HG03457 (cell line): ENCODE results near the gene ZP2.
"Not testable (repeated sequence)": the region's sequence is repeated elsewhere in the genome, so short reads cannot be mapped to it uniquely, and the experiment has no call there.

Source experiments
- ATAC-seq: cut with Tn5 transposase; IDR thresholded peaks from one replicate; pipeline ENCODE4 v1.9.1; 2021; ENCODE audit warnings: moderate number of reproducible peaks; ENCODE audit not compliant: unreplicated experiment

Gene ZP2

GRCh38 chr16:21217121-21217520 lies 5.7 kb upstream of the ZP2 start:
- no peak for ATAC-seq

- no peak for ATAC-seq
Measured at GRCh38 chr16:21214086-21214485, 2.7 kb upstream of the ZP2 start.

GRCh38 chr16:21208446-21209230 lies 2.7 kb downstream of the ZP2 start:
- ATAC-seq: no peak

GRCh38 chr16:21206550-21206949 lies 4.8 kb downstream of the ZP2 start:
- no peak for ATAC-seq

GRCh38 chr16:21205303-21205702 lies 6.1 kb downstream of the ZP2 start:
- ATAC-seq: no peak

- no peak for ATAC-seq
Measured at GRCh38 chr16:21203155-21203797, 8.1 kb downstream of the ZP2 start.

- ATAC-seq: no peak
Measured at GRCh38 chr16:21199607-21200218, 11.7 kb downstream of the ZP2 start.

GRCh38 chr16:21197621-21198020 lies 13.8 kb downstream of the ZP2 start:
- no peak for ATAC-seq

GRCh38 chr16:21197112-21197511 lies 14.3 kb downstream of the ZP2 start:
- ATAC-seq: no peak

- ATAC-seq: not testable (repeated sequence)
Measured at GRCh38 chr16:21195330-21195729, 16.0 kb downstream of the ZP2 start.

GRCh38 chr16:21194771-21195301 lies 16.5 kb downstream of the ZP2 start:
- no peak for ATAC-seq

- ATAC-seq: no peak
Measured at GRCh38 chr16:21192991-21193390, 18.4 kb downstream of the ZP2 start.

- ATAC-seq: no peak
Measured at GRCh38 chr16:21190599-21190998, 20.8 kb downstream of the ZP2 start.

- no peak for ATAC-seq
Measured at GRCh38 chr16:21190013-21190412, 21.4 kb downstream of the ZP2 start.

- ATAC-seq: no peak
Measured at GRCh38 chr16:21189311-21189710, 22.1 kb downstream of the ZP2 start.

GRCh38 chr16:21186326-21186691 lies 25.1 kb downstream of the ZP2 start:
- no peak for ATAC-seq

GRCh38 chr16:21185659-21186325 lies 25.6 kb downstream of the ZP2 start:
- no peak for ATAC-seq

GRCh38 chr16:21184834-21185233 lies 26.5 kb downstream of the ZP2 start:
- ATAC-seq: no peak

GRCh38 chr16:21183995-21184394 lies 27.4 kb downstream of the ZP2 start:
- no peak for ATAC-seq

- no peak for ATAC-seq
Measured at GRCh38 chr16:21179983-21180365, 31.4 kb downstream of the ZP2 start.
